GM12892 (cell line): ENCODE results near the gene NCR3LG1.

Experiments
- POLR2A ChIP-seq: IDR thresholded peaks from 2 replicates; pipeline ENCODE4 v1.6.1; 2011; ENCODE audit warnings: low read depth, low read length, control low read depth
- POLR2AphosphoS5 ChIP-seq: IDR thresholded peaks from 2 replicates; pipeline ENCODE4 v1.6.1; 2011; ENCODE audit warnings: low read depth, low read length, control low read depth
- TAF1 ChIP-seq: IDR thresholded peaks from 2 replicates; pipeline ENCODE4 v1.6.1; 2011; ENCODE audit warnings: low read depth, mild to moderate bottlenecking, control low read depth, low read length, borderline replicate concordance

GRCh38 chr11:17415523-17416104 lies 64.0 kb downstream of the NCR3LG1 start:
- TF ChIP-seq POLR2A (no peak), TAF1 (no peak), POLR2AphosphoS5 (no peak)
